NK-92 (cell line): Measurements from ENCODE around the gene ITIH1.

Experiments used
- DNase-seq: peaks from one replicate; lab custom pipeline; 2025; ENCODE audit not compliant: unreplicated experiment; lab: John Stamatoyannopoulos, UW

The ITIH1 gene

GRCh38 chr3:52813810-52814209 is 36.4 kb downstream of the ITIH1 start:
- no peak for DNase-seq

DNA sequence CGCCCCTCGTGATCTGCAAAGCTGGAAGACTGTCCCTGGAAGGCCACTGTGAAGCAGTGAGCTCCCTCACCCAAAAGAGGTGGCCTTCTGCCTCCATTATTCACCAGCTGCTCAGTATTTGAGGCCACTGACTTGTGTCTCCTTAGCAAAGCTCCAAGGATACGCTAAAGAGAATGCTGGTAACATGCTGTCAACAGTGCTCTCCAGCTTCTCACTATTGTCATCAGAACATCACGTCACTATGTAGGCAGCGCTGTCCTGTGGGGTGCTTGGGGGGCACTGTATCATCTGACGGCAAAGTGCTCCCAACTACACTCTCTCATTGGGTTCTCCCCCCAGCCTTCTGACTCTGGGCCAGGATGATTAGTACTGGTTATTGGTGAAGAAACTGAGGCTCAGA is 38.8 kb downstream of the ITIH1 start:
- DNase-seq, result no peak

DNA sequence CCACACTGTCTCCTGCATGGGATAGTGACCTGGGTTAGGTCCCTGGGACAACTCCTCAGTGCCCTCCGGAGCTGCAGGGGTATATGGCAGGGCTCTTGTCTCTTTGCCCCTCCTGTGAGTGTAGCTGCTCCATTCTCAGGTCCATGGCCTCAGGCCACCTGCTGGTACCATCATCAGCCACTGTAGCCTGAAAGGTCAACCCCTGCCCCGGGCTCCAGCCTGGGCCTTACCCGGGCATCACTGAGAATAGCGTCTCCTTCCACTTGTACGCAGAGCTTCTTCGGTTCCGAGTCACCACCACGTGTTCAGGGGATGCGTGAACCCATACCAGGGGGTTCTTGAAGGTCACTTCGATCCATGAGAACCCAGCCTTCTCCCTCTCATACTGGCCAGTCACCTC is 39.3 kb downstream of the ITIH1 start:
- no peak for DNase-seq

- DNase-seq, result no peak
Observed at GRCh38 chr3:52817221-52817620, 39.8 kb downstream of the ITIH1 start.

GRCh38 chr3:52817860-52818259 is 40.5 kb downstream of the ITIH1 start:
- no peak for DNase-seq

DNA sequence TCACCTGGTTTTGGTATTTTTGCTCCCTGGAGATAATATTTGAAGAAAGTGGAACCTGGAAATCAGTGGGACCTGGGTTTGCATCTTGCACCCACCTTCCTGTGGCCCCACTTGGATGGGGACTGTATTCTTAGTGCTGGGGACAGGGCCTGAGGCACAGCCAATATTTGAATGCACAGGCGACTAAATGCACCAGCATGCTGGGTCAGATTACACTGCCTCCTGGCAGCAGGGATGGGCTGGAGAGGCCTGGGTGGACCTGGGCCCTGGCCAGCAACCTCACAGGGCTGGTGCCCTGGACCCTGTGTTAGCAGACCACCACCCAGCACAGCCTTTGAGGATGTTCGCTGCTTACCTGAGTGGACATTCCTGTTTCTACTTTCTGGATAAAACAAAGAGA is 42.5 kb downstream of the ITIH1 start:
- DNase-seq, result no peak

DNA sequence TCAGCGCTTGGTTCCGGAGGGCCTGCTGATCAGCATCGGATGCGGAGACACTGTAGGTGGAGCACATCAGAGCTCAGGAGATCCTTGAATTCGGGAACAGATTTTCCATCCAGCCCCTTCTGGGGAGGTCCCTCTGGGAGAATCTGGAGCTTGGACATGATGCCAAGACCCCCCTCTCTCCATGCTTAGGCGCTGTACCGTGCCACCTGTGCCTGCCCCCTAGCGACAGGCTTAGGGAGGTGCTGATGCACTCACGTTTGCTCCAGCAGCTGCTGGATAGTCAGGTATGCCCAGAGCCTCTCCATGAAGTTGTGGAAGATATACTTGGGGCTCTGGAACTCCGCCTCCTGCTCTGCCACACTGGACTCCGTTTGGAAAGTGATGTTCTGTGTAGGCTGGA is 43.3 kb downstream of the ITIH1 start:
- DNase-seq, result no peak

DNA sequence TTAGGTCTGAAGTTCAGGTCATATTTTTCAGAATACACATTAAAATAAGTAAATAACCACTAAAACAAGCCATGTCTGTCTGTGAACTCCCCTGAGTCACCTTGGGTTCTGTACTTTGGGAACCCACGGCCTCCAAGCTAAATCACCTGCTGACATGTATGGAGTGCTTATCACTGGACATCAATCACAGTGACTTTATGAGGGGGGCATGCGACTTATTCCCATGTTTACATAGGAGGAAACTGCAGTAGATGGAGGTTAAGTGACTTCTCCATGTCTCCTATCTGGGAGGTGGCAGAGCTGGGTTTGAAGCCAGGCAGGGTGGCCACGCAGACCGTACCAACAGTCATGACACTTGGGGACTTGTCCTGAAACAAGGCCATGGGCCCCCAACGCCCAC is 45.0 kb downstream of the ITIH1 start:
- DNase-seq, result no peak

DNA sequence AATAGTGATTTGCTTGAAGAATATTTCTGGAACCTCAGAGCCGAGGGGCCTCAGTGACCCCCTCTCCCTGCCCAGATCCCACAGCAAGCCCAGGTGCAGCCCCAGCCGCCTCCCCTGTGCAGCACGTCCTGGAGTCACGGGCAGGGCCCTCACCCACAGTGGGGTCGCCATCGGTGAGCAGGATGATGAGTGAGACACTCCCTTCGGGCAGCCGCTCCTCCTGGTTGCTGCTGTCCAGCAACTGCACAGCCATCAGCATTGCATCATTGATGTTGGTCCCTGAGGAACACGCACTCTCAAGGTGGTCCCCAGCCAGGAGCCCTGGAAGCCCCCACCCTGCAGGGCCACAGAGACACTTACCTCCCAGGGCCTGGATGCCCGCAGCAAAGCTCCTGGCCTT is 46.6 kb downstream of the ITIH1 start:
- no peak for DNase-seq

GRCh38 chr3:52827441-52827840 is 50.0 kb downstream of the ITIH1 start:
- DNase-seq, result no peak

DNA sequence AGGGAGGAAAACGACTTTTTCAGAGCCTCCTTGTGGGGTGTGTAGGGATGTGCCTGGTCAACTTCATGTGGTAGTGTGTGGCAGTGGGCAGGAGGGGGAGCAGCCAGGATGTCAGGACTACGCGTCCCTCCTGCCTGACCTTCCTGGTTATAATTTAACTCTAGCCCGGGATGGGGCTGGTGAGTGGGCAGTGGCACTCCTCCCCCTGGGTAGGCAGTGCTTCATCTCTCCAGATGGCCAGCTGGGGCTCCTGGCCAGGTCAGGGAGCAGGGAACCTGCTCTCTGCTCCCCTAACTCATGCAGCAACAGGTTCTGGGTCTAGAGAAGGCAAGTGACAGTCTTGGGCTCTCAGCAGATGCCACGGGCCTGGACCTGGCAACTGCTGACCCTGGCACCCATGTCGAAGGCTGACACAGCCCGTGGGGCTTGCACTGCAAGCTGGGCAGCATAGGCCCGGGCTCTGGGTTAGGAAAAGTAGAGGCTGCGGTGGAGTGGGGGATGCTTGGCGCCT is 50.5 kb downstream of the ITIH1 start:
- DNase-seq, result no peak

- no peak for DNase-seq
Observed at GRCh38 chr3:52829482-52829881, 52.1 kb downstream of the ITIH1 start.

- no peak for DNase-seq
Observed at GRCh38 chr3:52829906-52830463, 52.6 kb downstream of the ITIH1 start.

DNA sequence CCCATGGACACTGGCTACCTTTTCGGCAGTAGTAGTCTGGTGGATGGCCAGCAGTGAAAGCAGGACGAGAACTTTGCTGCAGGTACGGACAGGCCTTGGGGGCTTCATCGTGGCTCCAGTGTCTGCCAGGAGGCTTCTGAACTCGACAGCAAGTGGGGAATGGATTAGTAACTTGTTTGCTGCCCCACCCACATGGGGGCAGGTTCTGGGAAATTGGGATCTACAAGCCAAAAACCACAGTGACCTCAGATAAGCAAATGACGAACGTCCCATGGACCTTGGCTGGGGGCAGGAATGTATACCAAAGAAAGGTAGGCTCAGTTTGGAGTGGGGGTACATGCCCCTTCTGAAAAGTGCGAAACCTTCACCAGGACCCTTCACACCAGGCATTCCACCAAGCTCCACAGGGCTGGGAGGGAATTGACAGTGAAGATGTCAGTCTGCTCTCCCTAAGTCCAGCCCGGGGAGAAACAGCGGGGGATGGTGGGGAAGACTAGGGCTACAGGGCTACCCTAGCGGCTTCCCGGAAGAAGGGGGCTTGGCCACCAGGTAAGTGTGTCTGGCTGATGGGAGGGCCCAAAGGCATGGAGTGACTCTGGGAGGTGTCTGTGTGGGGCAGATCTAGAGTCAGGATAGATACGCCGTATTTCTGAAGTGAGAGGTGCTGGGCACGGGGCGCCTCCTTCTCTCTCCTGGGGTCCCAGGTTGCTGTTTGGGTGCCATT is 53.3 kb downstream of the ITIH1 start, which contains the start of gene ITIH4:
Gene ITIH4 (minus strand): TSS at position 138 of the 724 bp plus-strand sequence. CDS start 30 bp downstream, at position 108.
- DNase-seq, result no peak

- no peak for DNase-seq
Observed at GRCh38 chr3:52831500-52832301, 54.3 kb downstream of the ITIH1 start.

- DNase-seq, result no peak
Observed at GRCh38 chr3:52833202-52833601, 55.8 kb downstream of the ITIH1 start.

DNA sequence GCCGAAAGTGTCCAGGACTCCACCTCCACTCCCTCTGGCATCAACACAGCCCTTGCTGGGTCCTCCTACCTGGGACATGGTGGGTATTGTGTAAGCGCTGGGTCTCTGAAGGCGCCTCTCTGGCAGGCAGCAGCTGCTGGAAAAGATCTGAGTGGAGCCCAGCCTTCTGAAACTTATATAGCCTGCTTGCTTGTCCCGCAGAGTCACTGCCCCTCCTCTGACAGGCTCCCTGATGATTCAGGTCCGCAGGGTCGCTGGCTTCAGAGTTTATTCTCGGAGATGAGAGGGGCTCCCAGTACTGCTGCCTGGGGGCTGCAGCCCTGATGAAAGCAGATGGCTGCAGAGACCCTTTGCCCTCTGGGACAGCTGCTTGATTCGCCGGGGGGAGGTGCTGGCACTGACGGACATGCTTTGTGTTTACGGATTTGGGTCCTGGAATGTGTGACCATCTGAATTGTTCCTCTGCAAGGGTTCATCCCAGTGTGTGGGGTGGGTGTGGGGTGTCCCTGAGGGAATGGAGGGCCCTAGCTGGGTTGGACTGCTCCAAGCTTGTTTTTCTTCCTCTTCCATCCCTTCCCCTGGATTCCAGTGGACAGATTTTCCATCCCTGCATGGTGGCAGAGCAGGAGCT is 57.6 kb downstream of the ITIH1 start, which contains the start of gene MUSTN1:
Gene MUSTN1 (minus strand): TSS at position 149 of the 631 bp plus-strand sequence. CDS start 71 bp downstream, at position 78.
- no peak for DNase-seq

GRCh38 chr3:52835766-52836470 is 58.5 kb downstream of the ITIH1 start:
- DNase-seq, result no peak

GRCh38 chr3:52836471-52836845 is 59.1 kb downstream of the ITIH1 start:
- DNase-seq, result no peak

DNA sequence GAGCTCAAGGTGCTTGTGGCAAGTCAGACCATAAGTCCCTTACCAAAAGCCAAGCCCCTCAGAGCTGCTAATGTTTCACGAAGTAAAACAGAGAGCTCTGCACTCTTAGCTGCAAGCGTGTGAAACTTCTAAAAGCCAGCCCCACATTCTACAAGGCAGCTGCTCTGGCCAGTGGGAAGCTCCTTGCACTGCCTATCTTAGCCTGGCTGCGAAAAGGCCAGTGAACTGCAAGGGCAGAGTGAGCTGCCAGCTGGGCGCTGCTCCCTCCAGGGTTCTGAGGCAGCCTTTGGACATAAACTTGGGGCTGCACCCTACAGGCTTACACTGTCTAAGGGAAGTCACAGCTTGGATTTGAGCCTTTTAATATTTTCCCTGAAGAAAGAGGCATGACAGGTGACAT is 59.6 kb downstream of the ITIH1 start:
- no peak for DNase-seq
